Amniotic epithelial cell (primary cell): ENCODE data around the gene TTC7B.

ENCODE experiments used
- DNase-seq: peaks from one replicate; pipeline ENCODE4 v3.0.0-alpha.2; 2010; ENCODE audit warnings: low read depth

The TTC7B gene

DNA sequence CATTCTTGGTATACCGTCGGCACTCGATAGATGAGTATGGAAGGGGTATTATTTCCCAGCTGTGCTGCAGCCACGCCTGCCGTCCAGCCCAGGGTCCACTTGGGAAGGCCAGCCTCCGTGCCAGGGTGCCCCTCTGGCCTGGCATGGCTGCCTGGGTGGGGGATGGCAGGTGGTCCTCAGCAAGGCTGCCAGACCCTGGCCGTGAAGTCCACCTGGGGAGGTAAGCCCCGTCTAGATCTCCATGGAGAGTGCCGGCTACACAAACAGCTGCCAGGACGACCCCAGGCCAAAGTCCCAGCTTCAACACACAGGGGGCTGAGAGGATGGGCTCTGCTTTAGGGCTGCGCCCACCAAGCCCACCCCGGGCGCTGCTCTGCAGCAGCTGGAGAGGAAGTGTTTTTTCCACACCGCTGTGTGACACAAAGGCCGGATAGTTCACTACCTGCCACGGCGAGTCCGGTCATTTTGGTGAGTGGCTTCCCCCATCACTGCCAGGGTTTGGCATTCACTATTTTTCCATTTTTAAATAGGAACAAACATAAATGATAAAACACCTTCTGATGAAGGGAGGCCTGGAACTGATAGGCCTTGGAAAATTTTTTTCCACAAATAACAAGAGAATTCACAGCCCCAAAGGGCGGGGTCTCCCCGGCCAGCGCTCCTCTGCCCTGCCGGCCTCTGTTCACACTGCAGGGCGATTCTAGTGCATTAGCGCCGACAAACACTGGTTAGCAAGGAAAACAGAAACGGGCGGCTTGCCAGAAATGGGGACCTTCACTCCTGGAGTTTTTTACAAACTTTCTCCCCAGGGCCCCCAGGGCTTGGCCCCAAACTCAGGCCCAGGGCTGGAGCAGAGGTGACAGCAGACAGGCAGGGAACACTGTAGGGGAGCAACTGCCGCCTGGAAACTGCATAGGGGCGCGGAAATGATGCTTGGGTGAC, 257.9 kb downstream of the TTC7B start:
- DNase-seq = no peak

DNA sequence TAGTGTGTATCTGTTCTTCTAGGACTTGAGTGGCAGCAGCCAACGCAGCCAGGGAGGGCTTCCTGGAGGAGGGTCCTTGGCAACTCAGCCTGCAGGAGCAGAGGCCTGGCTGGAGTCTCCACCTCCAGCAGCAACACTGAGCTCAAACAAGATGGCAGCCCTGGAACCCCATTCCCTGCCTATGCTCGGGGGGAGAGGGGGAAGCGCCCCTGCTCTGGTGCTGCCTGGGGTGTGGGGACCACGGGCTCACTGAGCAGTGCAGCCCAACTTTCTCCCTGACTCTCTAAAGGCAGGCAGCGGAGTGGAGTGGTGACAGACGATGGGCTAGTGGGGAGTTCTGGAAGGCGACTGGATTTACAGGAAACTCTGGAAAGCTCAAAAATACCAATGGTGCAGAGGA, 258.7 kb downstream of the TTC7B start:
- DNase-seq = no peak

DNA sequence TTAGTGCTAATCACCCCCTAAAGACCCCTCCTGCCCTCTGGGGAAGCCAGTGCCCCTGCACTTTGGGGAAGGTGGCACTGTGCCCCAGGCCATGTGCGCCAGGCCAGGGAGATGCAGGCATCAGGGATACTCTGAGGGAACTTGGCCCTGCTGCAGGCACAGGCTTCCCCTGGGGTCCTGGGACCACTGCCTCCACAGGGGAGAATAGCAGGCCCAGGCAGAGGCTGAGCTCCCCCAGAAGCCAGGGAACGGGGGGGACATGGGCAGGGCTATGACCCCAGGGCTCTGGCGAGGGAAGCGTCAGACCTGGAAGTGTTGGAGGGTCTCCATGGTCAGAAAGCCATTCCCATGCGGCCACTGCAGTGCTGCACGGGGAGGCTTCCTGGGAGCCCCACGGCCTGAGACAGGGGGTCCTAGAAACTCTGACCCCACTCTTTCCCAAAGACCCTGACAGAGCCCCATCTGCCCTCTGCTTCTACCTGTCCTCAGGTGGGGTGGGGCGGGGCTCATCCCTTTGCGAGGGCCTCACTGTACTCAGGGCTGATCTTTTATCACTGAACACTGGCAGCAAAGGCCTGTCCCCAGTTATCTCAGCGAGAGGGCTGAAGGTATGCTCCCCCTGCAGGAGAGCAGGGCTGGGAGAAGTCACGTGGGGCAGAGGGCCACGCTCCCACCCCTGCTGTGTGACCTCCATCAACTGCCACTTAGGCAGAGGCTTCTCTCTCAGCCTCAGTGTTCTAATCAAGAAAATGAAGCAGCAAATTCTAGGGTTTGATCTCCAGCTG, 259.4 kb downstream of the TTC7B start:
- no peak for DNase-seq

DNA sequence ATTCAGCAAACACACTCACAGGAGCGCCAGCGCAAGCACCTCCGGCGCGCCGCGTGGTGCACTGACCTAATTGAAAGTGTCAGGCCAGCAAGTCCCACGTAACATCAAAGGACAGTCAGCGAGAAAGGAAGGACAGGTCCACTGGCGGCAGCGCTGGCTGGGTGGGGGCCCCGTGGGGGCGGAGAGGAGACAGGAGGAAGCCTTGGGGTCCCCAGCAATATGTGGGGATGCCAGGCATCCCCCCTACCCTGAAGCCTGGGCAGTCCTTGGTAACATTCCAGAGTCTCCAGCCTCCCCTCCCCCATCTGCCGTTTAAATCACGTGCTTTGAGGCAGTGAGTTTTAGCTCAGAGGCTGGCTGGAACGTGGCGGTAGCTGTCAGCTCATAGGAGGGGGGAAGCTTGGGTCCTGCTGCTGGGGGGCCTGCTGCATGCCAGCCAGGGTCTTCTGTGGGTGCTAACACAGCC, 260.2 kb downstream of the TTC7B start:
- peak; percentile 32 for DNase-seq

DNA sequence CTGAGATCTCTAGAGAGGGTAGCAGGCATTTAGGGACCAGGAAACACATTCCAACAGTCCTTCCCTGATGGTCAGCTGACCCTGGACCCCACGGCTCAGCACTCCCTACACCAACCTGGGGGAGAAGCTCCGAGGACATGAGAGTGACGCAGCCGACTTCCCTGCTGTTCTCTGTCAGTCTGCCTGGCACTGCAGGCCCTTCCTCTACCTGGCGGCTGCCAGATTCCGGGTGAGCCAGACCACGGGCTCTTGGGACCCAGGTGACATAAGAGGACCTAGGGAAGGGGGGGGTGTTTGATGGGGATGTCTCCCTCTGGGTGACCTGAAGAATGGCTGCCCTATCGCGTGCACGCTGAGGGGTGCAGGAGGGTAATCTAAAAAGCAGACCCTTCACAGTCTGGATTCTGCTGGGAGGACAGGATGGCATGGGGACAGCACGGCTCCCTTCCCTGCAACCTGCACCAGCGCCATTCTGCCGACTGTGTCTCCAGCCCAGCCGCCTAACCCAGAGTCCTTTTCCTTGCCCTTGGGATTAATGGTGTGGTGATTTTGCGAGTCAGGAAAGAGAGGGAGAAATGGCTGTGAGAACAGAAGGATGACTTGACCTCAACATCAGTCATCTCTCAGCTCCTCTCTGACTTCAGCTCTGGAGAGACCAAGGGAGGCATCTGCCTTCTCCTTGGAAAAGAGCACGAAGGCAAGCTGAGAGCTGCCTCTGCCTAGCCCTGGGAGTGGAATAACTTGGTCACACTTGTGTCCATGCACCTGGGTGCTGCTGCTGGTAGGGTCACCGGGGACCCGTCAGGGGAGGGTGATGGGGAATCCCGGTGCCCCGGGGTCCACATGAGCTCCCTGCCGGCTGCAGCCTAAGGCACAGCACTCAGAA, 260.9 kb downstream of the TTC7B start:
- DNase-seq = peak; percentile 37

DNA sequence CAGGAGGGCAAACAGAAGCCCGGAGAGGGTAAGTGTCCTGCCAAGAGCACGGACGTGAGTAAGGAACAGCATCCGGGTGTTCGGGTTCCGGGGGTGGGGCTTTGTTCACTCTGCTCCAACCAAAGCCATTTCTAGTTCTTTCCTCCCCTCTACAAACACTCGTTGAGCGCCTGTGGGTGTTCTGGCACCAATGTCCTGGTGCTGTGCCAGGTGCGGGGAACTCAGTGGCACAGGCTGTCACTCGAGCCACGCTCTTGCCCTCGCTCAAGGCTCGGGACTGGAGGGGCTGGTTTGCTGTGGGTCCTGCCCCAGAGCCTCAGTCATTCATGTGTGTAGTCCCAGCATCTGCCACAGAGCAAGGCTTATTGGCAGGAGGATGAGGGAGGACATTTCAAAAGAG, 261.9 kb downstream of the TTC7B start:
- no peak for DNase-seq

DNA sequence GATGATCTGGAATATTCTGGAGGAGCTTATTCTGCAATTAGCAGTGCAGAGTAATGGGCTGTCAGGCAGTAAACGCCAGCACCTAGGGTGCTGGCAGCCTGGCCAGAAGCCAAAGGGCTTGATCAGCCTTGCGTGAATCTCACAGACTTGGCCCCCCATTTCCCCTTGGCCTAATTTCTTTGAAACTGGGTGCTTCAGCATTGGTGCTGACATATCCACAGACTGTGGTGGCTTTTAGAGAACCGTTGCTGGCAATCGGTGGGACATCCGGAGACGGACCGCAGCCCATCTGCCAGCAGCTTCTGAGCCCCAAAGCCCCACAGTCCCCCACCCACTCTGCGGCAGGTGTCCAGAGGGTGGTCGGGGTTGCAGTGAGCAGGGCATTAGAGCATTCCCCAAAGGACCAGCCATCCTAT, 262.3 kb downstream of the TTC7B start:
- DNase-seq = no peak

DNA sequence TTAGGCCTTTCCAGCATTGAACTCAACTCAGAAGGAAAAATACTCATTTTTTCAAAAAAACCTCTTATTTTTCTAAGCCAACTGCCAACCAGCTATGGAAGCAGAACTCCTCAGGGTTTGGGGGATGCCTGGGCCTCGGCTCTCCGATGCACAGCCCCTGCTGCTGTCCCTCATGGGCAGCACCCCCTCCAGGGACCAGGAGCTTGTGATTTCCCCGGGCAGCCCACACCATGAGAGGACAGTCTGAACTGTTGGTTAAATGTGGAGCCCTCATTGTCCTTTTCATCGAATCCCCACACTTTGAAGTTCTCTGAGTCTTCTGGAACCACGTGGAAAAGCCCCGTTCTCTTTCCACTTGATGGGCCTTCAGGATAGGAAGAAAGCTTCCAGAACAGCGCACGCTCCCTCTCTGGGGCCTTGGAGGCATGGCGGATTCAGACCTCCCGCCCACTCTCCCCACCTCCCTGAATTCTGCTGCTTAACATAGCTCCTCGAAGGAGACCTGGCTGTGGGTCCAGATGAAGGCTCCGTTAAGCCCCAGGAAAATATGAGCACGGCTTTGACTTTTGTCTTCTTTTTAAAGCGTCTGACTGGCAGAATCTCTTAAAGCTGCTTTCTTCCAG, 262.8 kb downstream of the TTC7B start:
- DNase-seq = no peak

DNA sequence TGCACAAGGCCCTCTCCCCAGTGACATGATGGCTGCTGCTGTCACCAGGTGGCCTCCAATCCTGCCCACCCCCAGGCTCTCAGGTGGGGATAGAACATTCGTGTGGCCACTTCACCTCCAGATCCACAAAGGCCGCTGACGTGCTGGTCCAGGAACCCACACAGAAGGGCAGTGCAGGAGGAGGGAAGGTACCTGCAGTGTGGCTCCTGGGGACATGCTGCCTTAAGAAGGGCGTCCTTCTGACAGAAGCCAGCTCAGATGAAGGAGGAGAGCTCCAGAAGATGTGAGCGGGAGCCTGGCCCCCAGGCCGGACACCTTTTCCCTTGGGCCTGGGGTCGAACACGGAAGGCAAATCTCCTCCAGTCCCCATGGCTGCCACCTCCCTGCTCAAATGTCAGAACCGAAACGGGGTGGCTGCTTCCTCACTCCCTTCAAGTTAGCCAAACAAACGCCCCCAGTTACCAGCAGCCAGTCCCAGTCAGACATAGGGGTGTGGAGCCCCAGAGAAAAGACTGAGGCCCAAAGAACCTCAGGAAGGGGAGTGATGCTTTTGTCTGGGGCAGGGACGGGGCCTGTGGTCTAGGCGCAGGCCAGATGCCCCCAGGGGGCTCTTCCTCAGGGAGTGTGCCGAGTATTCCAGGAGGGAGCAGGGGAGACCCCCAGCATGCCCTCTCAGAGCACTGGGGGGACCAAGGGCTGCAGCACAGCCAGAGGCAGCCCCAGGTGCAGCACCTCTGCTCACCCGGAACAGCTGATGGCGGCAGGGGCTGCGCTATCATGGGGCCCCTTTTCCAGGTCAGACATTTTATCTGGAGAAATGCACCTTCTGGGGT, 263.5 kb downstream of the TTC7B start:
- no peak for DNase-seq

DNA sequence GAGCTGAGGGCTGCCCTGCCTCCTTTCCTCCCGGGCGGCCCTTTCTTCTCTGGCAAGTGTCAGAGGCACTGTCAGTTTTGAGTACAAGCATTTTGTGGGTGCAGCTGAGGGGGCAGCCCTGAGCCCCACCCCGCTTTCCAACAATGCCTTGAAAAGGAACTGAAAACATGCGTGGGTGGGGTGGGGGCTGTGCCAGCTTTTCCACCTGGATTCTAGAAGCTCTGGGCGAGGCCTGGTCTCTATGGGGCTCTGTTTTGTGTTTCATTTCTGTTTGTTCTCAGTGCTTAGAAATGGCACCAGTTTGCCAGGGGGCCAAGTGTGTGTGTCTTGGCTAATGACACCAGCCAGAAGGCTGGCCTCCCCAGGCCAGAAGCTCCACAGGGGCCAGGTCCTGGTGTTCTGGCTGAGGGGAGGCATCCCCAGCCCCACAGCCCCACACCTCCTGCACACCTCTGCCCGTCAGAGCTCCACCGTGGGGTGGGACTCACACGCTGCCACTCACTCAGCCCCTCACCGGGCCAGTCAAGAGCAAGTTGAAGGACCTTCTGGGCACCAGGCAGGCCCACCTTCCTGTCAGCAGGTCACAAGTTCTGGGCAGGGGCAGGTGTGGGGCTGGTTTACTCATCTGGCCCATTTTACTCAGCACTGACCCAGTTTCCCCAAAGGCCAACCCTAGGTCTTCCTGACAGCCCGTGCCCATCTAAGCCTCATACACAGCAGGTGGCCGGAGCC, 264.3 kb downstream of the TTC7B start:
- DNase-seq = no peak

DNA sequence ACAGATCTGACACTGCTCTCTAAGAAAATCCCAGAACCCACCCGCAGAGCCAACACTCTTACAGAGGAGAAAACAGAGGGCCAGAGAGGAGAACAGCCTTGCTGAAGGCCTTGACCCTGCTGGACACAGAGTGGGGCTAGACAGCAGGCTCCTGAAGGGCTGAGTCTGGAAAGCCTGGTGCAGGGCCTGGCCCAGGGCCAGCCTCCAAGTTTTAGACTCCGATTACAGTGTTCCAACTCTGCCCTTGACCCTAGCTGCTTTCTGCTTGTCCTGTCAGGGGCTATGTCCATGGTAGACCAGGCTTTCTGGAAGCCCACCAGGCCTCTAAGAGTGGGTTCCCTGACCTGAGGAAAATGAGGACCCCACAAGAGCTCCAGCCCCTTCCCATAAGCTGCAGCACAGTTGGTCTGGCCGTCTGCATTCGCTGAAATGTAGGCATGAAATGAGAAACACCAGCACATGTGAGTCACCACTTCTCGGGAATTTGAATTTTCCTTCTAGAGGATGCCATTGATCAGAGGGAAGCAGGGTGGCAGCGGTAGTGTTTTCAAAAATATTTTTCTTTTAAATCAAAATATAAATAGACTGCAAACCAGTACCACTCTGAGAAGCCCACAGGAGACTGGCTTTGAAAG, 265.0 kb downstream of the TTC7B start:
- peak; percentile 54 for DNase-seq

DNA sequence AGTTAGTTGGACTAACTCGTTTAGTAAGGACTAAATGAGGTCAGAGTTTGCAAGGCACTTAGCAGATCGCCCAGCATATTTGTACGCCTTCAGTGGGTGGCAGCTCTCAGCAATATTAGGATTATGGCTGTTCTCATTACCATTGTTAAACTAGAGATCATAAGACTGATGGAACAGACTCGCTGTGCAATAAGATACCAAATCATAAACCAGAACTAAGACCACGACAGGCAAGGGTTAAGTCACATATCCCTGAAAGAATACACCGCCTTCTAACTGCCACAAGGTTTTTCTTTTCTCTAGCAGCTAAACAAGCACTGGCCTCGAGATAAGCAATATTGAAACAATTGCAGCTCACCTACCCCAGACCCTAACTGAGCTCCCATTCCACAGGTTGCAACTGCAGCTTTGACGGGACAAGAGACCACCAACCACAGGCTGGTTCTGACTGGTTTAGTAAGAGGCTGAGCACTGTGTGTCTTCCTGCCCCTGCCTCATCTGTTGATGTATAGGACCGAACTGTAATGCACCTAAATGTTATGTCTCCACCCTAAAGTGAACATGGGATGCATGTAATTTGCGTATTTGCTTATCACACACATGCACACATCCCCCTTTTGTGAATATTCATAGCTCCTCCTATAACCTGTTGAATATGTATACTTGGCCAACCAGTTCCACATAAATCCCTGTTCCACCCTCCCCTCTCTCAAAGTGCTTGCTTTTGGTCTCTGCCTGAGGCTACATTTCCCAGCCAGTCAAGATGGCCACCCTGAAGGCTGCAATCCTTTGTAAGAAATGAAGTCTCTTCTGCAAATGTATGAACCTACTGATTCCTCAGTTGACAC, 266.2 kb downstream of the TTC7B start:
- no peak for DNase-seq

DNA sequence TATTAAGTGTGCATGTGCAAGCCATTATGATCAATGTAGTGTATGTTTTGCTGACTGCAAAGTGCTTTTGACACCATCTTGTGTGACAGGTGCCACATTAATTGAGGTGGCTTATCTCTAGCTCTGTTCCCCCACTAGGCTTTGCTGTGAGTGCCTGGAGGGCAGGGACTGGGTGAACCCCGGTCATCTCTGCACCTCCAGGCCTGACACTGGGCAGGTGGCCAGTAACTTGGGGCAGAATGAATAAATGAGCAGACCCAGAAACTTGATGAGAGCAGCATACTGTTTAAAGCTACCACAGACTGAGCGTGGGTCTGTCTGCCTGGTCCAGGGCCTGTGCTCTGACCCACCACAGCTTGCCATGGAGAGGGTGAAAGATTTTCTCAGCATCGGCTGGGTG, 267.8 kb downstream of the TTC7B start:
- DNase-seq = no peak

DNA sequence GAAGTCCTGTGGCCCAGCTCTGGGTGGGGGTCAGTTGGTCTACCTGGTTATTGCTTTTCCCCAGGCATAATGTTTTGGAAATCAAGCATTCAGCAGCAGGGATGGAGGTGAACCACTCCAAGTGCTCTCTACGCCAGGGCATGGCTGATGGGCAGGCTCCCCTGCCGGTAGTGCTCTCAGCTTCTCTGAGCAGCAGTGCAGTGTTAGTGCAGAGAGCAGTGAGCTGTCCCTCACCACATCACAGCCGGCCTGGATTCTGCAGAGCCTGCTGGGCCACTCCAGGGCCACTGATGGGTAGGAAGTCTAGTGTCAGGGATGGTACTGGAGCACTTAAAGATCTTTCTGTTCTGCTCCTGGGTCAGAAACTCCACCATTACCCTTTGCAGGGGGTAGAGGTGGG, 268.3 kb downstream of the TTC7B start:
- no peak for DNase-seq

DNA sequence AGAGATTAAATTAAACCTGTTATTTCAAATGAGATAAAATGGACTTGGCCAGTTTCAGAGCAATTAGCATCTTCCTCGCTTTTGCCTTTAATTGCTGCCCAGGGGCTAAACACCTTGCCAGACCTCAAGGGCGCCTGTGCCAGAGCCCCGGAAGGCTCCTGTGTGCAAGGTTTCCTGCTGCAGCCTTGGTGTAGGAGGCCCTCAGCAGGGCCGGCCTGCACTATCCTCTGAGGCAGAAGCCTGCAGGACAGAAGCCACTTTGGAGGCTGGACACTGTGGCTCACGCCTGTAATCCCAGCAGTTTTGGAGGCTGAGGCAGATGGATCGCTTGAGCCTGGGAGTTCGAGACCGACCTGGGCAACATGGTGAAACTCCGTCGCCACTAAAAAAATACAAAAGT, 269.0 kb downstream of the TTC7B start:
- DNase-seq = no peak

DNA sequence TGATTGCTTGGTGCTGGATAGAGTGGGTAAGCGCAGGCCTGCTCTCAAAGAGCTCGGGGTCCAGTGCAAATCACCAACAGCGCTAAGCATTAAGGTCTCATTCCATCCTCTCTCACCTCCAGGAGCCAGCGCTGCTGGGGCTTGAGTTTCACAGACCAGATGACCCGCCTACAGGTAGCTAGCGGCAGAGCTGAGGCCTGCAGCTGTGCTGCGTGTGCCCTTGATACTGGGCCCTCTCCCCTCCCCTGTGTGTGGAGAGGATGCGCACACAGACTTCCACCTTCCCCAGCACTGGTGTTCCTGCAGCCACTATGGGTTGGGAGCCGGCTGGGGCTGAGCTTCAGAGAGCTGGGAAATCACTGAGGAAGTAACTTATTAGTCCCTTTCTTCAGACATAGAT, 269.5 kb downstream of the TTC7B start:
- no peak for DNase-seq

DNA sequence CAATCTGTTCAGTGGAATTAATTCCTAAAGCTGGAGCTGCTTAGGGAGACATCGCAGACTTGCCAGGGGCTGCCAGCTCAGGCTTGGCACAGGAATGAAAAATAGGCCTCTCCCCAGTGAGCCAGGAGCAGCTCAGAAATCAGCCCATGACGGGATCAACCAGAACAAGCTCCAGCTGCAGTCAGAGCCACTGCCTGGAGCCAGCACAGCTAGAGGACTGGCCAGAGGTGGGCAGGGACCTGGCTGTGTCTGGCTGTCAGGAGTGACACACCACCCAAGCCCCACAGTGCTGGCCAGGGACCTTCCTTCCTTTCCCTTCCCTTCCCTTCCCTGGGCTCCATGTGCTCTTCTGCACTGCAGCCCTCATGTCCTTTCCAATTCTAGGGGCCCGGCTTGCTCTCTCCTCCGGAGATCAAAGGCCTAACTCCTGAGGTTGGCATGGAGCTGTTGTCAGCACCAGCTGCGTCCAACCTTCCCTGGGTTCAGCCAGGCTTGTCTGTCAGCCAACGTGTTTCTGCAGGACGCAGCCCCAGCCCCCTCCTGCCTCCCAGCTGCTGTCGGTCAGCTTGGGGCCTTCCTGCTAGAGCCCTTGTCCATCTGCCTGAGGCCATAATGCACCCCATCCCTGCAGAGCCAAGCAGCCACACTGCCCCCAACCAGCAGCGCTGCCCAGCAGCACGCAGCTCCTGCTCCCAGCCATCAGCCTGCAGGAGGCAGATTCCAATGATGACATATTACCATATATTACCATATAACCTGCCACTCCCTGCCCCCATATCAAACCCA, 270.1 kb downstream of the TTC7B start:
- DNase-seq = peak; percentile 21

DNA sequence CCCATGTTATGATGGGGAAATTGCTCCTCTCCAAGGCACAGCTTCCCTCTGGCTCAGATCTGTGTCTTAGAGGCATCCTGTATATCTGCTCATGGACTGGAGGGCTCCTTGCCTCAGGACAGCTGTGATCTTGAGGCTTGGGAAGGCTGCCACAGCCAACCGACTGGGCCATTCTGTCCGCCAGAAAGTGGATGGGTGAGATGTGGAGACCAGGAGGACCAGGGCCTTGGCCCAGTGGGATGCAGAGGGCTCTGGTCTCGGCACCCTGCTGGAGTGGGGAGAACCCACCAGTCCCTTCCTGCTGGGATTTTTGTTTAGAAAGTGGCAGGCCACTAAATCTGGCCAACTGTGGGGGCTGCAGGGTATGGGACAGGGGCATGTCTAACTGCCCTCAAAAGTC, 270.8 kb downstream of the TTC7B start:
- DNase-seq = no peak
